Measurements from ENCODE around the gene DOC2A. TPM values are rescaled to one million over a fixed set of nuclear protein-coding genes. Genes with fewer than 3 reads are reported as not detected.

DOC2A gene
- total and polyA plus RNA-seq, 2 donors (not counting 3 experiments of a cell fraction or from before 2014, with no cell fraction given): 0.60 to 0.63 TPM

DNA sequence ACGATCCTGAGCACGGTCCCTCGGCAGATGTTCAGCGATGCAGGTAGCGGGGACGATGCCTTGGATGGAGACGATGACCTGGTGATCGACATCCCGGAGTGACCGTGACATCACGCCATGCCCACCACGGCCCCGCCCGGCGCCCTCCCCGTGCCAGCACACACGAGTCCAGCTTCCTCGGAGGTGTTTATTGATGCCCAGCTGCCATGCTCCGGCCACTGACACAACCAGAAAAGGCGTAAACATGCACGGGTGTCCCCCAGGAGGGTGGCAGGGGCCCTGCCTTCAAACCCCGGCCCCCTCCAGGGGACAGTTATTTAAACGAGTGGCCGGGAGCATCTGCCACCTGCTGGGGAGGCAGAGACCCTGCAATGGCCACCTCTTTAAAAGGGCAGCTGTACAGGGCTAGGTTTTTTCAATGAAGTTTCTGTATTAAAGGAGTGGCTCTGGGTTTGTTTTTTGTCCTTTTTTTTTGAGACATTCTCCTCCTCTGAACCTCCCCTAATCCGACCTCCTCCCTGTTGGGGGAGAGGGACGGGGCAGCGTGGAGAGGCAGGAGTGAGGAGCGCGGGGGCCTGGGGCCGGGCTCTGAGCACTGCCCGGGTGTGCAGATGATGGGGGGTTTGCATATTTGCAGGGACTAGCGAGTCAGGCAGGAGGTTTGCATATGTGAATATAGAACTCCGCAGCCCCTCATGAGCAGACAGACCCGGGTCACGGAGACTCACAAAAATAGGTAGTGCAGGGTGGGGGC is 5.3 kb downstream of the DOC2A start:
- no peaks in the 10 kb centered on the region for H3K9me1 ChIP-seq (replicated peaks; ENCODE audit: control insufficient read depth, extremely low read depth, insufficient read depth, low read length)
- H3K9me3 ChIP-seq (replicated peaks; ENCODE audit: control insufficient read depth, insufficient read depth, low read length): no peaks in the 10 kb centered on the region
- DNase-seq (ENCODE audit: low read depth, low spot score): peak; percentile 11
- no peak overlapping the region for H3K9ac ChIP-seq (replicated peaks; ENCODE audit: extremely low read depth, insufficient read depth, low read length)
- FAIRE-seq: peak; percentile 55
- TF ChIP-seq, protein P1, sequence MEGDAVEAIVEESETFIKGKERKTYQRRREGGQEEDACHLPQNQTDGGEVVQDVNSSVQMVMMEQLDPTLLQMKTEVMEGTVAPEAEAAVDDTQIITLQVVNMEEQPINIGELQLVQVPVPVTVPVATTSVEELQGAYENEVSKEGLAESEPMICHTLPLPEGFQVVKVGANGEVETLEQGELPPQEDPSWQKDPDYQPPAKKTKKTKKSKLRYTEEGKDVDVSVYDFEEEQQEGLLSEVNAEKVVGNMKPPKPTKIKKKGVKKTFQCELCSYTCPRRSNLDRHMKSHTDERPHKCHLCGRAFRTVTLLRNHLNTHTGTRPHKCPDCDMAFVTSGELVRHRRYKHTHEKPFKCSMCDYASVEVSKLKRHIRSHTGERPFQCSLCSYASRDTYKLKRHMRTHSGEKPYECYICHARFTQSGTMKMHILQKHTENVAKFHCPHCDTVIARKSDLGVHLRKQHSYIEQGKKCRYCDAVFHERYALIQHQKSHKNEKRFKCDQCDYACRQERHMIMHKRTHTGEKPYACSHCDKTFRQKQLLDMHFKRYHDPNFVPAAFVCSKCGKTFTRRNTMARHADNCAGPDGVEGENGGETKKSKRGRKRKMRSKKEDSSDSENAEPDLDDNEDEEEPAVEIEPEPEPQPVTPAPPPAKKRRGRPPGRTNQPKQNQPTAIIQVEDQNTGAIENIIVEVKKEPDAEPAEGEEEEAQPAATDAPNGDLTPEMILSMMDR (IDR thresholded peaks at IDR 0.05; ENCODE audit: extremely low read depth in 1 of 2, insufficient read depth in 1 of 2, low read depth in 1 of 2, low read length in 2 of 2): peak; percentile 73 to 88
- TF ChIP-seq EZH2 (IDR thresholded peaks at IDR 0.05; ENCODE audit: borderline replicate concordance, low read depth, low read length, severe bottlenecking) (no peak), GATA2 (IDR thresholded peaks at IDR 0.05; ENCODE audit: insufficient read depth, insufficient read length, low read depth, low read length) (no peak), JUN (IDR thresholded peaks at IDR 0.05; ENCODE audit: borderline replicate concordance, insufficient read depth, insufficient read length, low read depth) (no peak)
- TF ChIP-seq, protein P2, sequence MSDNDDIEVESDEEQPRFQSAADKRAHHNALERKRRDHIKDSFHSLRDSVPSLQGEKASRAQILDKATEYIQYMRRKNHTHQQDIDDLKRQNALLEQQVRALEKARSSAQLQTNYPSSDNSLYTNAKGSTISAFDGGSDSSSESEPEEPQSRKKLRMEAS (IDR thresholded peaks at IDR 0.05; ENCODE audit: insufficient read depth, insufficient read length): no peak
- no peak overlapping the region for H3K27ac ChIP-seq (ENCODE audit: insufficient read depth, low read depth, low read length)
- CTCF ChIA-PET: interaction anchor here (0.5 to 3.8 kb wide), 27 partner anchors 8 to 314 kb away, joined by 3 to 26 read pairs (median 4); partner anchors contain the start of genes ASPHD1, PAGR1, TAOK2 and TMEM219
- dilution Hi-C loops (cut with MboI; ENCODE audit: extremely low pct_ligation_motif_present, low sequenced_read_pairs) (no loop called here), intact Hi-C loops (cut with micrococcal nuclease) (loop anchor here (1.0 kb wide), 1 partner anchor 9 kb away; the partner anchor contains the start of gene INO80E)
- no peaks in the 10 kb centered on the region for H3K79me2 ChIP-seq (ENCODE audit: control insufficient read depth, insufficient read depth, low read length)
- BruUV-seq (replicated peaks): TSS peak; percentile 37
- H4K20me1 ChIP-seq (replicated peaks; ENCODE audit: control insufficient read depth, extremely low read depth, insufficient read depth, low read length): no peaks in the 10 kb centered on the region
- H3K4me3 ChIP-seq (replicated peaks in 1 of 3; ENCODE audit: insufficient read depth in 1 of 3, low read depth in 1 of 3, low read length in 3 of 3): no peak overlapping the region
- no peaks in the 10 kb centered on the region for H3K4me1 ChIP-seq (ENCODE audit: control insufficient read depth, extremely low read depth, insufficient read depth, low read length)
- peaks cover 9 to 12% of the 10 kb centered on the region in 2 experiments for H3K27me3 ChIP-seq (ENCODE audit: control insufficient read depth in 2 of 2, insufficient read depth in 2 of 2, low read length in 2 of 2)
- H2AFZ ChIP-seq (ENCODE audit: low read depth, low read length): no peak overlapping the region
- H3K36me3 ChIP-seq (ENCODE audit: control insufficient read depth in 2 of 2, extremely low read depth in 1 of 2, insufficient read depth in 2 of 2, low read length in 2 of 2): peaks cover 0 to 5% of the 10 kb centered on the region in 2 experiments
- H3K4me2 ChIP-seq (ENCODE audit: insufficient read depth, low read length): no peak overlapping the region
- POLR2A ChIA-PET: no interaction called here

Data from endothelial cell of umbilical vein (primary cell).